Natural killer cell (primary cell): ENCODE measurements around the gene JADE2. TPM values are rescaled to one million over a fixed set of nuclear protein-coding genes. Genes with fewer than 3 reads are reported as not detected.
"Not testable (repeated sequence)": the region's sequence is repeated elsewhere in the genome, so short reads cannot be mapped to it uniquely, and the experiment has no call there.

Source experiments
- ATAC-seq, 3 donors: fragments of 150-1000 bp in 2 of 3; fragments of 200-7000 bp in 1 of 3; cut with Tn5 transposase; 1 replicate in 1 of 3; 2 replicates in 2 of 3; pipeline ENCODE4 v1.10.0; 2021; ENCODE audit warnings: mild to moderate bottlenecking in 2 of 3, moderate library complexity in 2 of 3
- DNase-seq, 2 donors: peaks; one replicate each; pipeline versions ENCODE4 v3.0.0 to v3.0.0-alpha.2; 2013 to 2021; ENCODE audit warnings: mixed read lengths in 1 of 2
- H3K27ac ChIP-seq: one replicate; pipeline ENCODE4 v1.5.1; 2013; ENCODE audit warnings: mild to moderate bottlenecking, low read length
- H3K27me3 ChIP-seq: one replicate; pipeline ENCODE4 v1.6.1; 2013; ENCODE audit warnings: low read length; ENCODE audit not compliant: control insufficient read depth, insufficient read depth
- H3K36me3 ChIP-seq: one replicate; pipeline ENCODE4 v1.6.1; 2013; ENCODE audit warnings: low read length; ENCODE audit not compliant: control insufficient read depth, insufficient read depth
- H3K4me1 ChIP-seq: one replicate; pipeline ENCODE4 v1.6.1; 2013; ENCODE audit warnings: low read length; ENCODE audit not compliant: control insufficient read depth, insufficient read depth
- H3K4me3 ChIP-seq: one replicate; pipeline ENCODE4 v1.5.1; 2013; ENCODE audit warnings: low read length
- H3K9me3 ChIP-seq: one replicate; pipeline ENCODE4 v1.6.1; 2013; ENCODE audit warnings: low read length; ENCODE audit not compliant: control insufficient read depth, insufficient read depth
- H3K27ac Mint-ChIP-seq, 2 donors: one replicate each; pipeline ENCODE4 v1.8.0; 2022; ENCODE audit warnings: mild to moderate bottlenecking in 2 of 2, mixed read lengths in 2 of 2, moderate library complexity in 1 of 2
- H3K27me3 Mint-ChIP-seq, 2 donors: one replicate each; pipeline ENCODE4 v1.8.0; 2022; ENCODE audit warnings: low read depth in 2 of 2, mixed read lengths in 2 of 2
- H3K36me3 Mint-ChIP-seq: one replicate; pipeline ENCODE4 v1.8.0; 2022; ENCODE audit warnings: mixed read lengths
- H3K4me1 Mint-ChIP-seq, 2 donors: one replicate each; pipeline ENCODE4 v1.8.0; 2022; ENCODE audit warnings: mixed read lengths in 2 of 2
- H3K4me3 Mint-ChIP-seq: one replicate; pipeline ENCODE4 v1.8.0; 2022; ENCODE audit warnings: mild to moderate bottlenecking, moderate library complexity, mixed read lengths
- H3K9me3 Mint-ChIP-seq, 2 donors: one replicate each; pipeline ENCODE4 v1.8.0; 2022; ENCODE audit warnings: mixed read lengths in 2 of 2
- CTCF ChIP-seq: fragments of 200-600 bp; IDR thresholded peaks from one replicate; pipeline ENCODE4 v1.8.0; 2022; ENCODE audit warnings: antibody characterized with exemption
- WGBS: methylation state at CpG from one replicate; pipeline ENCODE4 v1.1.7; 2013; ENCODE audit warnings: missing lambda C conversion rate; ENCODE audit not compliant: insufficient coverage; 5-methylcytosine and 5-hydroxymethylcytosine counted together
- intact Hi-C: fragments of 100-400 bp; cut with micrococcal nuclease; formaldehyde crosslinking; loops from one replicate; pipeline ENCODE4 v1.14.2; 2022
- total RNA-seq, 4 donors: library from RNA; stranded (reverse); fragments of 120-200 nt in 1 of 4; gene quantifications; one replicate each; pipeline versions ENCODE4 v1.2.3 to v1.2.4, GENCODE V29; 2013 to 2022

The JADE2 gene
- total RNA-seq, 3 donors from 2014 or later (not counting 1 experiment from before 2014, with no cell fraction given) = 130 to 174 (median 173) TPM

- peak overlapping the region; percentile 24 to 57 for H3K27ac Mint-ChIP-seq
Observed at GRCh38 chr5:134550271-134551214, 25.1 kb downstream of the JADE2 start.

GRCh38 chr5:134551901-134552300 lies 26.4 kb downstream of the JADE2 start:
- intact Hi-C loops = no loop called here

More at GRCh38 chr5:134550271-134551214, 25.1 kb downstream of the JADE2 start:
- H3K36me3 ChIP-seq = peaks cover 56% of the 10 kb centered on the region
- no peaks in the 10 kb centered on the region for H3K9me3 ChIP-seq
- H3K27me3 ChIP-seq = no peaks in the 10 kb centered on the region
- intact Hi-C loops = no loop called here
- peak in 1 of 2 donors; percentile 36 for DNase-seq
- no peak overlapping the region for H3K4me3 ChIP-seq
- Mint-ChIP-seq H3K27me3 (no peaks in the 10 kb centered on the region), H3K4me3 (no peak overlapping the region), H3K36me3 (no peaks in the 10 kb centered on the region), H3K4me1 (peaks cover 32 to 55% of the 10 kb centered on the region in 2 donors), H3K9me3 (no peaks in the 10 kb centered on the region)
- H3K27ac ChIP-seq = no peak overlapping the region
- TF ChIP-seq CTCF = no peak
- peaks cover 57% of the 10 kb centered on the region for H3K4me1 ChIP-seq
- no peak for ATAC-seq
- 71% methylated on average over 12 of the region's 13 CpGs for WGBS

GRCh38 chr5:134552301-134552700 lies 26.8 kb downstream of the JADE2 start:
- Histone ChIP-seq H3K4me3 (no peak overlapping the region), H3K4me1 (peaks cover 64% of the 10 kb centered on the region), H3K9me3 (no peaks in the 10 kb centered on the region), H3K27me3 (no peaks in the 10 kb centered on the region), H3K27ac (no peak overlapping the region), H3K36me3 (peaks cover 48% of the 10 kb centered on the region)
- Mint-ChIP-seq H3K4me1 (peaks cover 46 to 65% of the 10 kb centered on the region in 2 donors), H3K27me3 (no peaks in the 10 kb centered on the region), H3K36me3 (no peaks in the 10 kb centered on the region), H3K9me3 (no peaks in the 10 kb centered on the region), H3K27ac (peak overlapping the region; percentile 24 to 54), H3K4me3 (no peak overlapping the region)
- 95% methylated on average over 3 of the region's 3 CpGs for WGBS
- intact Hi-C loops = no loop called here
- TF ChIP-seq CTCF = no peak
- no peak for DNase-seq
- no peak for ATAC-seq

More at GRCh38 chr5:134551901-134552300, 26.4 kb downstream of the JADE2 start:
- H3K27me3 Mint-ChIP-seq = no peaks in the 10 kb centered on the region
- DNase-seq (no peak), ATAC-seq (no peak)
- no peaks in the 10 kb centered on the region for H3K9me3 ChIP-seq
- no peak overlapping the region for H3K4me3 ChIP-seq
- H3K9me3 Mint-ChIP-seq = no peaks in the 10 kb centered on the region
- H3K4me1 ChIP-seq = peaks cover 63% of the 10 kb centered on the region
- H3K4me1 Mint-ChIP-seq = peaks cover 44 to 62% of the 10 kb centered on the region in 2 donors
- WGBS = 90% methylated on average over 8 of the region's 8 CpGs
- TF ChIP-seq CTCF = no peak
- H3K36me3 Mint-ChIP-seq = no peaks in the 10 kb centered on the region
- no peaks in the 10 kb centered on the region for H3K27me3 ChIP-seq
- H3K36me3 ChIP-seq = peaks cover 50% of the 10 kb centered on the region
- no peak overlapping the region for H3K27ac ChIP-seq
- H3K4me3 Mint-ChIP-seq = no peak overlapping the region
- H3K27ac Mint-ChIP-seq = peak overlapping the region; percentile 24 to 54

- WGBS = 93% methylated on average over 7 of the region's 7 CpGs
- intact Hi-C loops, H3K9me3 ChIP-seq, H3K27me3 Mint-ChIP-seq, ATAC-seq, H3K27ac ChIP-seq, DNase-seq, H3K4me3 ChIP-seq, H3K4me3 Mint-ChIP-seq, H3K9me3 Mint-ChIP-seq, H3K27me3 ChIP-seq, H3K36me3 Mint-ChIP-seq: not testable (repeated sequence)
- Mint-ChIP-seq H3K4me1 (peaks cover 46 to 63% of the 10 kb centered on the region in 2 donors), H3K27ac (peak overlapping the region; percentile 24 to 54)
- H3K4me1 ChIP-seq = peaks cover 61% of the 10 kb centered on the region
- peaks cover 44% of the 10 kb centered on the region for H3K36me3 ChIP-seq
Observed at GRCh38 chr5:134552716-134553115, 27.2 kb downstream of the JADE2 start.
